NCI-H2227 treated with DMSO at 0.1 percent for 48 hours (cell line): ENCODE results near the gene RXRA.
"Not testable (repeated sequence)": the region's sequence is repeated elsewhere in the genome, so short reads cannot be mapped to it uniquely, and the experiment has no call there.

Experiments used
- DNase-seq: peaks from one replicate; lab custom pipeline; 2025; lab: John Stamatoyannopoulos, UW

The RXRA gene

GRCh38 chr9:134308639-134309220, 17.5 kb upstream of the RXRA start:
- DNase-seq = not testable (repeated sequence)

- no peak for DNase-seq
These were observed 12.8 kb upstream of the RXRA start for GRCh38 chr9:134313470-134313869.

DNA sequence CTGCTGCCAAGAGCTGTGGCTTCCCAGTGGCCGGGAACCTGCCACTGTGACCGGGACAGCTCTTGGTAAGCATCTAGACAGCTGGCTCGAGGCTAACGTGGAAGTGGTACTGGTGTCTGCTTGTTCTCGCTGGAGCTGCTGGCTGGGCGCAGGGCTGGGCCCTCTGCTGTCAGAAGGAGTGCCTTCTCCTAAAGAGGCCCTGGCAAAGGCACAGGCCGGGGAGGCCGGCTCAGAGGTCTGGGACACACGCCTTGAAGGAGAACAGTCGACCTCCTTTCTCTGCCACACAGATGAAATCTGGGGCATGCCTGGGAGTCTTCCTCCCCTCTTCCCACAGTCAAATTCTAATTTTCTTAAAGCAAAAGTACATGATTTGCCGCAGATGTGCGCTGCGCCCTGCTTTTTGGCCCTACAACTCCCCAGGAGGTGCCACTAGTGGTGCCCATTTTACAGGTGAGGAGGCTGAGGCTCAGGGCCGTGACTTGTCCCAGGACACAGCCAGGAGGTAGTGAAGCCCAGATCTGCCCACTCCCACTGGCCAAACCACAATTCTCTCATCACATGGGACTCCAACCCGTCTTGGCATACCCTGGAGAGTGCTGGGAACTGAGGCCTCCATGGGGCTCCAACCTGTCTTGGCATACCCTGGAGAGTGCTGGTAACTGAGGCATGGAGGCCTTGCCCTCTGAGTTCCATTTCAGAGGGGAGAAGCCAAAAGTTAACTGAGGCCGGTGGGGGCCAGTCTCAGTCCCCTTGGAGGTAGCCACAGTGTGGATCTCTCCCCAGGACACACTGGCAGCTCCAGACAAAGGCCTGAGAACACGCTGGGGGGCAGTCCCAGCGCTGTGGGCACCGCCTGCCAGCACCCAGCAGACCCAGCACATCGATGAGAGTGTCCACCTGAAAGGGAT, 12.0 kb upstream of the RXRA start:
- DNase-seq = no peak

GRCh38 chr9:134314950-134315715, 11.1 kb upstream of the RXRA start:
- DNase-seq = no peak

DNA sequence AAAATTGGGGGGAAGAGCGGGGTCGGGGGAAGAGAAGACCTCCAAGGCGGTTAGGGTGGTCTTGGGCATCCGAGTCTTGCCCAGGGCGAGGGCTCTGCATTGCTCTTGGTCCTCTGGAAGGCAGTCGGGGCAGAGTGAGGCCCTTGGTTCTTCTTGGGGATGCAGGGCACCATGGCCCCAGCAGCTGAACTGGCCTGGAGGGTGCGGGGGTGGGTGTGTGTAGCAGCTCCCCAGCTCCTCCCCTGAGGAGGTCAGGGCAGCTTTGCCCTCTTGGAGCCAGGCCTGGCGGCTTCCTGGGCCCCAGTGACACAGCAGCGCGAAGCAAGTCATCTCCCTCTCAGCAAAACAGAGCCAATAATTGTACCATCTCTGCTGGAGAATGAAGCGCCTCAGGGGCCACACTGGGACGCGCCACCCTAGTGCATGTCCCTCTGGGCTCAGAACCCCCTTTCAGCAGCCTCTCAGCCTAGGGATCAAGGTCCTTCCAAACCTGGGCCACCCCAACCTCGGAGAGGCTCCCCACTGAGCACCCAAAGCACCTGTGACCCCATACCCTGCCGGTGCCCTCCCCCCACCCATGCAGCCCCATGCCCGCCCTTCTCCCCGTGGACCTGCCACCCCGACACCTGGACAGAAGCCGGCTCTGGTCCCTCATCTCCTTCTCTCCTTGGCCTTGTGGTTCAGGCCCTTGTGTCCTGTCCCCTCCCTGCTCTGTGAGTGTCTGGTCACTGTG, 10.4 kb upstream of the RXRA start:
- no peak for DNase-seq

- no peak for DNase-seq
These were observed 9.7 kb upstream of the RXRA start for GRCh38 chr9:134316449-134317160.

- no peak for DNase-seq
These were observed 8.9 kb upstream of the RXRA start for GRCh38 chr9:134317400-134317789.

DNA sequence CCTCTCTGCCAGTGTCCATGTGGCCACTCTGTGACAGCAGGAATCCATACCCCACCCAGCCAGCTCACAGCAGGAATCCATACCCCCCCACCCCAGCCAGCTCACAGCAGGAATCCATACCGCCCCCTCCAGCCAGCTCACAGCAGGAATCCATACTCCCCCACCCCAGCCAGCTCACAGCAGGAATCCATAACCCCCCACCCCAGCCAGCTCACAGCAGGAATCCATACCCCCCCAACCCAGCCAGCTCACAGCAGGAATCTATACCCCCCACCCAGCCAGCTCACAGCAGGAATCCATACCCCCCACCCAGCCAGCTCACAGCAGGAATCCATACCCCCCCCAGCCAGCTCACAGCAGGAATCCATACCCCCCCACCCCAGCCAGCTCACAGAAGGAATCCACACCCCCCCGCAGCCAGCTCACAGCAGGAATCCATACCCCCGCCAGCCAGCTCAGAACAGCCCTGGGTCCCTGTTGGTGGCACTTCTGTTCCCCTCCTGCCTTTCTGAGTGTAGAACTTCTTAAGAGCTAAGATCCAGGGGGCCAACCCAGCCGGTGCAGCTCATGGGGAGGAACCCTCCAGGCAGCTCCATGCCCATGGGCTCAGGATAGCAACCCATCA, 8.4 kb upstream of the RXRA start:
- no peak for DNase-seq

DNA sequence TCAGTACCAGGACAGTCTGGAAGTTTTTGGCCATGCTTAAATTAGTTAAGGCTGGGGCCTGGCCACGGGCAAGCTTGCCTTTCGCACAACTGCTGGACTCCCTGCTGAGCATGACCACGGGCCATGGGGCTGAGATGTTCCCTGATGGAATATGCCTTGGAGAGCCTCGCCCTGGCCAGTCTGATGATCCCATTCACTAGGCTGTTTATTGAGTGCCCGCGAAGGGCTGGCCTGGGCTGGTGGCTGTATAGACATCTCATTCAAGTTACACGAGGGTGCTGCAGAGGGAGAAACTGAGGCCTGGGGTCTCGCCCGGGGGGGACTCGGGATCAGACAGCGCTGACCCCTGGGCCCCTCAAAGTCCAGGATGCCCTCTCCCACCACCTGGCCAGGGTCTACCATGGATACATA, 7.8 kb upstream of the RXRA start:
- DNase-seq = no peak

- DNase-seq = no peak
These were observed 7.3 kb upstream of the RXRA start for GRCh38 chr9:134318941-134319305.

- DNase-seq = no peak
These were observed 6.7 kb upstream of the RXRA start for GRCh38 chr9:134319306-134320125.

- DNase-seq = no peak
These were observed 6.0 kb upstream of the RXRA start for GRCh38 chr9:134320126-134320867.

GRCh38 chr9:134320868-134321471, 5.3 kb upstream of the RXRA start:
- no peak for DNase-seq

DNA sequence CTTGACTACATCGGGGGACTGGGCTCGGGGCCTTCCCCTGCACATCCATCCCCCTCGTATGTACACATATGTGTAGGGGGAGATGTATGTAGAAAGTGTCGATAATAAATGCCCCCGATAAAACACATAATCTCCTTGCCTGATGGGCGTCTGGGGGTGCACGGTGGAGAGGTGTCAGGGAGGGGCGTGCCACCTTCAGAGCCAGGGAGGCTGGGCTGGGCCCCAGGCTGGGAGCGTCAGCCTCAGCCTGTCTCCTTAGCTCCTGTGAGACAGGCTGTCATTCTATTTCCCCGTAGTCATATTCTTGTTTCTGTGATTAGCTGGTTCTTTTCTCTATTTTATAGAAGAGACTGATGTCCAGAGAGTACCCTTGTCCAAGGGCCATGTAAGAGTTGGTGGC, 4.7 kb upstream of the RXRA start:
- DNase-seq = no peak

DNA sequence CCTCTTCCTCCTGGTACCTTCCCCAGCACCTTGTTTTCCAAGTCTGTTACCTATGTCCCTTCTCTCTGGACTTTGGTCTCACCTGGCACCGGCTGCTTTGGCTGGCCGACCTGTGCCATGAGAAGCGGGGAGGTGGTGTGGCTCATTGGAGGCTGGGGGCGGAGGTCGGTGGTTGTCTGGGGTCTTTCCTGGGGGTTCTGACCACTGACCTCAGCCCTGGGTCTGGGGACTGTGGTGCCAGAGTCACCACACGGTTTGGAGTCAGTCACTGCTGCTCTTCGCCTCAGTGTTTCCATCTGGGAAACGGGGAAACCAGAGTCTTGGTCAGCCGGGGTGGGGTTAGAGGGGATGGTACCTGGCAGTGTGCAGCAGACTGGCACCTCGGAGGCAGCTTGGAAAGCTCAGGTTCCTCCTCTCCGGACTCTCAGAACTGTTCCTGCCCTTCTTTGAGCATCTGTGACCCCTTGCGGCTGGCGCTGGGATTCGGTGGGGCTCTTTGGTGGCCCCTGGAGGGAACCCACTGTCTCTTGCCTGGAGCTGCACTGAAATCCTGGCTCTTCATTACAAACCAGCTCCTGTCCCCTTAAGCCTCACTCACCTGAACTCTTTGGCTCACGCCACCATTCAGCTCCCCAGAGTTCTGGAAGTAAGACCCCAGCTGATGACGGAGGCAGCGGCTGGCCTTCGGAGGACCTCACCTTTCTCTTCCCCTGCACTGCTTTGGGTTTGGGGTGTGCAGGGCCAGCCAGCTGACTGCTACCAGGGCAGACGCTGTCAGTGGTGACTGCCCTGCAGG, 4.1 kb upstream of the RXRA start:
- DNase-seq = no peak

GRCh38 chr9:134322781-134323241, 3.4 kb upstream of the RXRA start:
- no peak for DNase-seq

GRCh38 chr9:134323741-134324358, 2.4 kb upstream of the RXRA start:
- DNase-seq = no peak
